RWPE1 (cell line): ENCODE data around the gene HDLBP.

Source experiments
- CTCF ChIA-PET: fragments of 350-600 bp; sonication (Branson Sonifier 250); formaldehyde crosslinking; extraction: SDS; loops from one replicate; lab custom pipeline; 2021; lab: Yijun Ruan, JAX
- POLR2A ChIA-PET: fragments of 400-600 bp; formaldehyde crosslinking; extraction: SDS; loops from one replicate; lab custom pipeline; 2020; ENCODE audit warnings: antibody characterized with exemption; ENCODE audit not compliant: low non-redundant PET; lab: Yijun Ruan, JAX
- DNase-seq: peaks from one replicate; pipeline ENCODE4 v3.0.0; 2012; ENCODE audit warnings: low spot score
- H3K27ac ChIP-seq: fragments of 450-650 bp; 2 replicates; pipeline ENCODE4 v1.5.1; 2017
- TF ChIP-seq, protein P1 (sequence below): fragments of 450-650 bp; conservative IDR thresholded peaks from 2 replicates; pipeline ENCODE4 v1.5.1; 2017; ENCODE audit warnings: low read depth, mild to moderate bottlenecking

The HDLBP gene, protein sequence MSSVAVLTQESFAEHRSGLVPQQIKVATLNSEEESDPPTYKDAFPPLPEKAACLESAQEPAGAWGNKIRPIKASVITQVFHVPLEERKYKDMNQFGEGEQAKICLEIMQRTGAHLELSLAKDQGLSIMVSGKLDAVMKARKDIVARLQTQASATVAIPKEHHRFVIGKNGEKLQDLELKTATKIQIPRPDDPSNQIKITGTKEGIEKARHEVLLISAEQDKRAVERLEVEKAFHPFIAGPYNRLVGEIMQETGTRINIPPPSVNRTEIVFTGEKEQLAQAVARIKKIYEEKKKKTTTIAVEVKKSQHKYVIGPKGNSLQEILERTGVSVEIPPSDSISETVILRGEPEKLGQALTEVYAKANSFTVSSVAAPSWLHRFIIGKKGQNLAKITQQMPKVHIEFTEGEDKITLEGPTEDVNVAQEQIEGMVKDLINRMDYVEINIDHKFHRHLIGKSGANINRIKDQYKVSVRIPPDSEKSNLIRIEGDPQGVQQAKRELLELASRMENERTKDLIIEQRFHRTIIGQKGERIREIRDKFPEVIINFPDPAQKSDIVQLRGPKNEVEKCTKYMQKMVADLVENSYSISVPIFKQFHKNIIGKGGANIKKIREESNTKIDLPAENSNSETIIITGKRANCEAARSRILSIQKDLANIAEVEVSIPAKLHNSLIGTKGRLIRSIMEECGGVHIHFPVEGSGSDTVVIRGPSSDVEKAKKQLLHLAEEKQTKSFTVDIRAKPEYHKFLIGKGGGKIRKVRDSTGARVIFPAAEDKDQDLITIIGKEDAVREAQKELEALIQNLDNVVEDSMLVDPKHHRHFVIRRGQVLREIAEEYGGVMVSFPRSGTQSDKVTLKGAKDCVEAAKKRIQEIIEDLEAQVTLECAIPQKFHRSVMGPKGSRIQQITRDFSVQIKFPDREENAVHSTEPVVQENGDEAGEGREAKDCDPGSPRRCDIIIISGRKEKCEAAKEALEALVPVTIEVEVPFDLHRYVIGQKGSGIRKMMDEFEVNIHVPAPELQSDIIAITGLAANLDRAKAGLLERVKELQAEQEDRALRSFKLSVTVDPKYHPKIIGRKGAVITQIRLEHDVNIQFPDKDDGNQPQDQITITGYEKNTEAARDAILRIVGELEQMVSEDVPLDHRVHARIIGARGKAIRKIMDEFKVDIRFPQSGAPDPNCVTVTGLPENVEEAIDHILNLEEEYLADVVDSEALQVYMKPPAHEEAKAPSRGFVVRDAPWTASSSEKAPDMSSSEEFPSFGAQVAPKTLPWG (N-terminal part only)

DNA sequence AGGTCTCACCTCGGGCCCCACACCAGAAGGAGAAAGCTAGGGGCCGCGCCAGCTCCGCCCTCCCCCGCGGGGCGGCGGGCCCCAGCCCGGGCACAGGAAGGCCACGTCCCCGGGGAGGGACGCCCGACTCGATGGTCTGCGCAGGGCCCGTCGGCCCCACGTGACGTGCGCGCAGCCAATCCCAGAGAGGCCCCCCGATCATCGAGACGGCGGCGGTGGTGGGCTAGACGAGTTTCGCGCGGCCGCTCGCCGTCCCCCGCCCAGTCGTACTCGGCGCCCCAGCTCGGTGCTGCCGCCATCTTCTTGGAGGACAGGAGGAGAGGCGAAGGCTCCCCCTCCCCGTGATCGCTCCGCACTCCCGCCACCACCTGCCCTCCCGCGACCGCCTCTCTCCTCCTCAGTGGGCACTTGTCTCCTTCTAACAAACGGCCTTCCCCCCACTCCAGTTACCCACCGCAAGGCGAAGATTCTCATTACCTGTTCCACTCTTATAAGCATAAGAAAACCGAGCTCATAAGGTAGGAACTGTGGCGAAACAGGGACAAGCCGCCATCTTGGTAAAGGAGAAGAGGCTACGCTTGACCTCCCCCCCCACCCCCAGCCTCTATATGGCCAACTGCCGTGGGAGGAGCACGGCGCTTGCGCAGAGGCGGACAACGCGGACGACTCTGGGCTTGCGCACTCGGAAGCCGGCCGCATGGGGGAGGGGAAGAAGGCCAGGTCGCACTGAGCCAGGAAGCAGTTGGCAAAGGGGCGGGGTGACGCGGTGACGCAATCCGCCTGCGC lies at the start of gene HDLBP:
Gene HDLBP, minus strand, starts transcription at position 580 of the 786 bp plus-strand sequence. CDS start 48,803 bp downstream, outside the sequence.
- DNase-seq: peak; percentile 99
- H3K27ac ChIP-seq: peak within 1 kb of the TSS; percentile 94
- CTCF ChIA-PET: interaction anchor here (0.5 to 1.0 kb wide), 4 partner anchors 15 to 51 kb away, joined by 3 to 8 read pairs (median 4); no protein-coding TSS in a partner anchor
- POLR2A ChIA-PET: interaction anchor here (0.5 to 1.1 kb wide), 3 partner anchors 12 to 28 kb away, joined by 3 to 6 read pairs (median 5); no protein-coding TSS in a partner anchor
- TF ChIP-seq, protein P1, sequence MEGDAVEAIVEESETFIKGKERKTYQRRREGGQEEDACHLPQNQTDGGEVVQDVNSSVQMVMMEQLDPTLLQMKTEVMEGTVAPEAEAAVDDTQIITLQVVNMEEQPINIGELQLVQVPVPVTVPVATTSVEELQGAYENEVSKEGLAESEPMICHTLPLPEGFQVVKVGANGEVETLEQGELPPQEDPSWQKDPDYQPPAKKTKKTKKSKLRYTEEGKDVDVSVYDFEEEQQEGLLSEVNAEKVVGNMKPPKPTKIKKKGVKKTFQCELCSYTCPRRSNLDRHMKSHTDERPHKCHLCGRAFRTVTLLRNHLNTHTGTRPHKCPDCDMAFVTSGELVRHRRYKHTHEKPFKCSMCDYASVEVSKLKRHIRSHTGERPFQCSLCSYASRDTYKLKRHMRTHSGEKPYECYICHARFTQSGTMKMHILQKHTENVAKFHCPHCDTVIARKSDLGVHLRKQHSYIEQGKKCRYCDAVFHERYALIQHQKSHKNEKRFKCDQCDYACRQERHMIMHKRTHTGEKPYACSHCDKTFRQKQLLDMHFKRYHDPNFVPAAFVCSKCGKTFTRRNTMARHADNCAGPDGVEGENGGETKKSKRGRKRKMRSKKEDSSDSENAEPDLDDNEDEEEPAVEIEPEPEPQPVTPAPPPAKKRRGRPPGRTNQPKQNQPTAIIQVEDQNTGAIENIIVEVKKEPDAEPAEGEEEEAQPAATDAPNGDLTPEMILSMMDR: peak; percentile 78

DNA sequence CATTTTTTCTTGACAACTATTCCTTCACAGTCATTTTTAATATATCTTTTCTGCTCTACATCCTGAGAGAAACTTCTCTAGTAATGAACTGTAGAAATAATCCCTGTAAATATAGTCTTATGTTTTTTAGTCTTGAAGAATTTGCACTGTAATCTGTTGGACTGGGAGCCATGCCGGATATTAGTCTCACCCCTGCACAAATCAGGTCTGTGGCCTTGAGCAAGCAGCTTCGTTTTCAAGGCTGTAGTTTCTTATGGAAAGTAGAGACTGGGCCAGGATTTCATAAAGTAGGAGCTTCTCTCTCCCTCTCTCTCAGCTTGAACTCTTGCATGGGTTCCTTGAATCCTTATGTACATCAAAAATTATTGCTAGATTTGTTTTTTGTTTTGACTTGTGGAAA lies 49.3 kb upstream of the HDLBP start:
- H3K27ac ChIP-seq: no peak overlapping the region
- TF ChIP-seq, protein P1: no peak
- no peak for DNase-seq
- ChIA-PET POLR2A (no interaction called here), CTCF (interaction anchor here (1.3 kb wide), 1 partner anchor 10 kb away, joined by 3 read pairs; no protein-coding TSS in a partner anchor)

DNA sequence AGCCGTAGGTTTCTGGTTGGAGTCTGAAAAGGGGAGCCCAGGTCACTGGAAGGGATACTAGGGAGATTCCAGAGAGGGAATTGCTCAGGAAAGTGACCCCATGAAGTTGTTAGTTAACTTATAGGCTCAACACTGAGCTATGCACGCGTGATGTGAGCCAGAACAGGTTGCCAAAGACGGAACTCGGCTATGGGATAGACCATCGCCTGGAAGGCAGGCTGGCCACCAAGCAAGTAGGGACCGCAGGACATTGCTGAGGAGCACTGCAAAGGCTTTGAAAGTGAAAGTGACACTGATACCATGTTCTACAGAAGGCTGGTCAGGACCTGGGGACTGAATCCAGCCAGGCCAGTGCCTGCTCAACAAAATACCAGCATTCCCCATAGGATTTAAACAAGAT lies 48.0 kb upstream of the HDLBP start:
- no peak for DNase-seq
- H3K27ac ChIP-seq: no peak overlapping the region
- ChIA-PET POLR2A (no interaction called here), CTCF (no interaction called here)
- TF ChIP-seq, protein P1: no peak

DNA sequence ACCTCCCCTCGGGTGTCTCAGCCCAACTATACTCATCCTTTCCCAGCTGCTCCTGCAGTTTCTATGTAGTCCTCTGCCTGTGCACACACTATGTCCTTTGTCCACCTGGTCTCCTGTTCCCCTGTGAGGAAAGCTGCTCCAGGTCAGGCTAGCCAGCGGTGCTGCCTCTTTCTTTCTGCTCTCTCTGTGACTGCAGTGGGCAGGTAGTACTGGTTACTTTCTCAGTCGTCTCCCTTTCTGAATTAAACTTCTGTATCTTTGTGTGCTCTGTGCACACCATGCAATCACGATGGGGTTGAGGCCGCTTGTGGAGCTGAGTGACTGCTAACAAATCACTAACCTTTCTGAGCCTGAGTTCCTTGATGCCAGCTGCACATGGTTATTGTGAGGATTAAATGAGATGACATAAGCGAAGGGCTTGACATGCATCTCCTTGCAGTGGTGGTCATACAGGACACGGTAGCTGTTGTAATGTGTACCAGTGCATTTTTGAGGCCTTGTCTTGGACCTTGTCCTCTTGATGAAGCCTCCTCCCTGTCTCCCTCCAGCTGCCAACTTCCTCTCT lies 44.1 kb upstream of the HDLBP start:
- TF ChIP-seq, protein P1: no peak
- no peak overlapping the region for H3K27ac ChIP-seq
- CTCF ChIA-PET: no interaction called here
- no peak for DNase-seq
- POLR2A ChIA-PET: interaction anchor here (0.6 kb wide), 1 partner anchor 91 kb away, joined by 3 read pairs; no protein-coding TSS in a partner anchor

DNA sequence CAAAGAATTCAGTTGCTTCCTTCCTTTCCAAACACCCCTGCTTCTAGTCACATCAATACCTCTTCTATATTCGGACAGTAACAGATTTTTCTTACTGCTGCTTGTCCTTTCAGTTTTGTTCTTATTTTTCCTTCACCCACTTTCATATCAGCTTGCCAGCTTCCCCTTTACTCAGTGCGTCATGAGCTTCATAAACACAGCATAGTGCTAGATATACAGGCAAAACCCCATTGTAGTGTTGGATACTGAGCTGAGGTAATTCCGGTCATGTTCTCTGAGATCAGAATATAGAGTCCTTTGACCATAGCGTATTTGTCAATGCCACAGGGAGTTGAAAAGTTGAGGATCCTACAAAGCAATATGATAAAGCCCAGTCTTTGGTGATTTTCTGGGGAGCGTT lies 43.0 kb upstream of the HDLBP start:
- DNase-seq: no peak
- ChIA-PET POLR2A (no interaction called here), CTCF (no interaction called here)
- no peak overlapping the region for H3K27ac ChIP-seq
- TF ChIP-seq, protein P1: no peak
